PC-3 (cell line): ENCODE measurements around the gene FN3KRP. TPM values are rescaled to one million over a fixed set of nuclear protein-coding genes. Genes with fewer than 3 reads are reported as not detected.

Experiments
- ATAC-seq: fragments of 200-7000 bp; cut with Tn5 transposase; 2 replicates; pipeline ENCODE4 v1.9.1; 2020; ENCODE audit warnings: mild to moderate bottlenecking, moderate library complexity
- Bru-seq: library from RNA; stranded (reverse); fragments of 400-500 nt; gene quantifications from one replicate; lab custom pipeline; 2021; lab: Mats Ljungman, UMichigan
- BruChase-seq, 2 experiments: library from RNA; stranded (reverse); fragments of 400-500 nt; gene quantifications; one replicate each; lab custom pipeline; 2021; lab: Mats Ljungman, UMichigan
- BruUV-seq: library from RNA; stranded (reverse); fragments of 400-500 nt; replicated peaks from 2 replicates; lab custom pipeline; 2021; lab: Mats Ljungman, UMichigan
- CTCF ChIA-PET: fragments of 300-600 bp; sonication (Branson Sonifier 250); formaldehyde crosslinking; loops from one replicate; lab custom pipeline; 2022; ENCODE audit warnings: antibody characterized with exemption; lab: Charles Lee
- POLR2A ChIA-PET: fragments of 300-600 bp; sonication (Branson Sonifier 250); formaldehyde crosslinking; loops from one replicate; lab custom pipeline; 2022; ENCODE audit warnings: antibody characterized with exemption; ENCODE audit not compliant: unreplicated experiment; lab: Charles Lee
- DNase-seq: peaks from one replicate; pipeline ENCODE4 v3.0.0-alpha.2; 2015
- H2AFZ ChIP-seq: fragments of 300-600 bp; sonication (generic); 2 replicates; pipeline ENCODE4 v1.6.0; 2016; ENCODE audit warnings: antibody characterized with exemption, low read length
- H3F3A ChIP-seq: fragments of 300-600 bp; sonication (generic); one replicate; pipeline ENCODE4 v1.6.0; 2017; ENCODE audit warnings: antibody characterized with exemption, low read length, control low read depth, mild to moderate bottlenecking; ENCODE audit not compliant: unreplicated experiment
- H3K27ac ChIP-seq: fragments of 300-600 bp; sonication (generic); 2 replicates; pipeline ENCODE4 v1.5.1; 2016; ENCODE audit warnings: mild to moderate bottlenecking, low read length
- H3K27me3 ChIP-seq: fragments of 300-600 bp; sonication (generic); 2 replicates; pipeline ENCODE4 v1.6.1; 2016; ENCODE audit warnings: low read length, mixed read lengths
- H3K36me3 ChIP-seq: fragments of 300-600 bp; sonication (generic); 2 replicates; pipeline ENCODE4 v1.6.1; 2016; ENCODE audit warnings: low read depth, mixed run types, low read length, mixed read lengths
- H3K4me1 ChIP-seq: fragments of 300-600 bp; sonication (generic); 2 replicates; pipeline ENCODE4 v1.5.1; 2016; ENCODE audit warnings: low read length; ENCODE audit not compliant: insufficient read depth
- H3K4me2 ChIP-seq: fragments of 300-600 bp; sonication (generic); 2 replicates; pipeline ENCODE4 v1.6.0; 2016; ENCODE audit warnings: low read length
- H3K4me3 ChIP-seq: fragments of 300-600 bp; sonication (generic); 2 replicates; pipeline ENCODE4 v1.5.1; 2016; ENCODE audit warnings: mild to moderate bottlenecking, low read length, mixed read lengths
- H3K79me2 ChIP-seq: fragments of 300-600 bp; sonication (generic); 2 replicates; pipeline ENCODE4 v1.6.1; 2017; ENCODE audit warnings: low read length, mixed read lengths
- H3K9ac ChIP-seq: fragments of 300-600 bp; sonication (generic); 2 replicates; pipeline ENCODE4 v1.6.0; 2016; ENCODE audit warnings: mild to moderate bottlenecking, low read length
- H3K9me2 ChIP-seq: fragments of 300-600 bp; sonication (generic); replicated peaks from 2 replicates; pipeline ENCODE4 v1.6.1; 2016; ENCODE audit warnings: mixed run types, low read length, mixed read lengths
- H3K9me3 ChIP-seq: fragments of 300-600 bp; sonication (generic); 2 replicates; pipeline ENCODE4 v1.6.1; 2016; ENCODE audit warnings: low read length, mixed read lengths
- H4K20me1 ChIP-seq: fragments of 300-600 bp; sonication (generic); 2 replicates; pipeline ENCODE4 v1.6.1; 2016; ENCODE audit warnings: low read length, mixed read lengths
- EZH2 ChIP-seq: fragments of 300-600 bp; sonication (generic); IDR thresholded peaks from one replicate; pipeline ENCODE4 v1.6.1; 2017; ENCODE audit warnings: antibody characterized with exemption, mild to moderate bottlenecking, low read length; ENCODE audit not compliant: unreplicated experiment
- EZH2phosphoT487 ChIP-seq: fragments of 300-600 bp; sonication (generic); IDR thresholded peaks from 2 replicates; pipeline ENCODE4 v1.6.1; 2018; ENCODE audit warnings: mild to moderate bottlenecking, antibody characterized with exemption, low read length, borderline replicate concordance
- intact Hi-C: fragments of 100-400 bp; cut with micrococcal nuclease; formaldehyde crosslinking; loops from 2 replicates; pipeline ENCODE4 v1.9.0; 2023
- long read RNA-seq: library from polyadenylated mRNA; unstranded; transcript quantifications from one replicate; pipeline ENCODE4 v2.0.0, GENCODE V29; 2021; ENCODE audit not compliant: unreplicated experiment
- total RNA-seq: library from RNA; depleted of rRNA; stranded (reverse); fragments of >200 nt; gene quantifications from 2 replicates; pipeline ENCODE4 v1.2.3, GENCODE V29; 2014; rRNA removed
- TF ChIP-seq, protein P1 (sequence below): fragments of 300-600 bp; sonication (generic); conservative IDR thresholded peaks from 2 replicates; pipeline ENCODE4 v1.5.1; 2017; ENCODE audit warnings: antibody characterized with exemption, low read depth, mild to moderate bottlenecking, low read length

The FN3KRP gene, protein sequence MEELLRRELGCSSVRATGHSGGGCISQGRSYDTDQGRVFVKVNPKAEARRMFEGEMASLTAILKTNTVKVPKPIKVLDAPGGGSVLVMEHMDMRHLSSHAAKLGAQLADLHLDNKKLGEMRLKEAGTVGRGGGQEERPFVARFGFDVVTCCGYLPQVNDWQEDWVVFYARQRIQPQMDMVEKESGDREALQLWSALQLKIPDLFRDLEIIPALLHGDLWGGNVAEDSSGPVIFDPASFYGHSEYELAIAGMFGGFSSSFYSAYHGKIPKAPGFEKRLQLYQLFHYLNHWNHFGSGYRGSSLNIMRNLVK
- total RNA-seq (32.9 and 37.4 TPM in 2 replicates), Bru-seq, nascent RNA (percentile 64 among the genes with signal in this experiment), BruChase-seq, experiment 1, labeled RNA remaining after a 6-hour chase (percentile 76 among the genes with signal in this experiment), BruChase-seq, experiment 2, labeled RNA remaining after a 2-hour chase (percentile 70 among the genes with signal in this experiment)
- long read RNA-seq, transcript FN3KRP-201 (6 exons, 1,849 nt), result major isoform, 89 of 107 reads
- long read RNA-seq, partial matches to known transcripts, result 7 of 107 reads
- long read RNA-seq, other reads (novel, unspliced or antisense), result 8 of 107 reads

DNA sequence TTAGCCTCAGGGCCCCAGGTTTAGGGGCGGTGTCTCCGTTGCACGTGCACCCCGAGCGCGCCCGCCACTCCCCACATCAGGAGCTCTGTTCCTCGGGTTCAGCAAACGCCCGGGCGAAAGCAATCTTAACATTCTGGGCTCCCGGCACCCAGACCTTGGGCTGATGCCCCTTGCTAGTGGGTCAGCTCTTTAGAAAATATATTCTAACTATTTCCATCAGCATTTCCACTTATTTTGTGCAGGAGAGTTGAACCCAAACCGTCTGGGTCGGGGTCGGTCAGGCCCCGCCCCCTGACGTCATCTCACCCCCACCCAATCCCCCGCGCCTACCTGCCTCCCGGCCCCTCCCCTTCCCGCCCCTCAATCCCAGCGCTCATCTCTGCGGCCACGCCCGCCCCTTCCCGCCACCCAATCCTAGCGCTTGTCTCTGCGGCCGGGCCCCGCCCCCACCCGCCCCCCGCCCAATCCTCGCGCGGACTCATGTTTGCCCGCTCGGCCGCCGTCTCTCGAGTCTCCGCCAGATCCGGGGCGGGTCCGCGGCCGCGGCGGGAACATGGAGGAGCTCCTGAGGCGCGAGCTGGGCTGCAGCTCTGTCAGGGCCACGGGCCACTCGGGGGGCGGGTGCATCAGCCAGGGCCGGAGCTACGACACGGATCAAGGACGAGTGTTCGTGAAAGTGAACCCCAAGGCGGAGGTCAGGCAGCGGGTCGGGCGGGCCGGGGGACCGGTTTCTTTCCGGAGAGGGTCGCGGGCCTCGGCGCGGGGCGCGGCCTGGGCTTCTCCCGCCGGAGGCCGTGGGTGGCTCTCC is at the start of gene FN3KRP:
Gene FN3KRP (plus strand): TSS at position 504 of the 808 bp plus-strand sequence. CDS start 50 bp downstream, at position 554.
- Histone ChIP-seq H3K27ac (peak within 1 kb of the TSS; percentile 25; the same call in 1 of the 2 replicates), H3K4me1 (0 out of 2 replicates have a peak, but pooled peaks cover 8% of the 10 kb centered on the region), H3K4me3 (peak within 1 kb of the TSS; percentile 100), H3K9me3 (no peaks in the 10 kb centered on the region), H4K20me1 (peaks cover 8% of the 10 kb centered on the region), H3K27me3 (no peaks in the 10 kb centered on the region), H2AFZ (peak within 1 kb of the TSS; percentile 100), H3F3A (no peaks in the 10 kb centered on the region), H3K9me2 (no peaks in the 10 kb centered on the region), H3K9ac (peak within 1 kb of the TSS; percentile 90), H3K36me3 (peaks cover 5% of the 10 kb centered on the region), H3K79me2 (peaks cover 22% of the 10 kb centered on the region), H3K4me2 (peak within 1 kb of the TSS; percentile 100)
- CTCF ChIA-PET, result interaction anchor here (0.5 to 1.5 kb wide), 4 partner anchors 8 to 207 kb away, joined by 5 to 8 read pairs (median 7); no protein-coding TSS in a partner anchor
- POLR2A ChIA-PET, result interaction anchor here (0.6 kb wide), 1 partner anchor 608 kb away, joined by 7 read pairs; no protein-coding TSS in a partner anchor
- BruUV-seq, result no TSS peak
- intact Hi-C loops, result loop anchor here (1.0 kb wide), 1 partner anchor 18 kb away; the partner anchor contains the start of gene RAB40B
- DNase-seq (peak; percentile 89), ATAC-seq (peak; percentile 88)
- no peak for TF ChIP-seq EZH2phosphoT487
- TF ChIP-seq, protein P1, sequence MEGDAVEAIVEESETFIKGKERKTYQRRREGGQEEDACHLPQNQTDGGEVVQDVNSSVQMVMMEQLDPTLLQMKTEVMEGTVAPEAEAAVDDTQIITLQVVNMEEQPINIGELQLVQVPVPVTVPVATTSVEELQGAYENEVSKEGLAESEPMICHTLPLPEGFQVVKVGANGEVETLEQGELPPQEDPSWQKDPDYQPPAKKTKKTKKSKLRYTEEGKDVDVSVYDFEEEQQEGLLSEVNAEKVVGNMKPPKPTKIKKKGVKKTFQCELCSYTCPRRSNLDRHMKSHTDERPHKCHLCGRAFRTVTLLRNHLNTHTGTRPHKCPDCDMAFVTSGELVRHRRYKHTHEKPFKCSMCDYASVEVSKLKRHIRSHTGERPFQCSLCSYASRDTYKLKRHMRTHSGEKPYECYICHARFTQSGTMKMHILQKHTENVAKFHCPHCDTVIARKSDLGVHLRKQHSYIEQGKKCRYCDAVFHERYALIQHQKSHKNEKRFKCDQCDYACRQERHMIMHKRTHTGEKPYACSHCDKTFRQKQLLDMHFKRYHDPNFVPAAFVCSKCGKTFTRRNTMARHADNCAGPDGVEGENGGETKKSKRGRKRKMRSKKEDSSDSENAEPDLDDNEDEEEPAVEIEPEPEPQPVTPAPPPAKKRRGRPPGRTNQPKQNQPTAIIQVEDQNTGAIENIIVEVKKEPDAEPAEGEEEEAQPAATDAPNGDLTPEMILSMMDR, result no peak
- TF ChIP-seq EZH2, result no peak

DNA sequence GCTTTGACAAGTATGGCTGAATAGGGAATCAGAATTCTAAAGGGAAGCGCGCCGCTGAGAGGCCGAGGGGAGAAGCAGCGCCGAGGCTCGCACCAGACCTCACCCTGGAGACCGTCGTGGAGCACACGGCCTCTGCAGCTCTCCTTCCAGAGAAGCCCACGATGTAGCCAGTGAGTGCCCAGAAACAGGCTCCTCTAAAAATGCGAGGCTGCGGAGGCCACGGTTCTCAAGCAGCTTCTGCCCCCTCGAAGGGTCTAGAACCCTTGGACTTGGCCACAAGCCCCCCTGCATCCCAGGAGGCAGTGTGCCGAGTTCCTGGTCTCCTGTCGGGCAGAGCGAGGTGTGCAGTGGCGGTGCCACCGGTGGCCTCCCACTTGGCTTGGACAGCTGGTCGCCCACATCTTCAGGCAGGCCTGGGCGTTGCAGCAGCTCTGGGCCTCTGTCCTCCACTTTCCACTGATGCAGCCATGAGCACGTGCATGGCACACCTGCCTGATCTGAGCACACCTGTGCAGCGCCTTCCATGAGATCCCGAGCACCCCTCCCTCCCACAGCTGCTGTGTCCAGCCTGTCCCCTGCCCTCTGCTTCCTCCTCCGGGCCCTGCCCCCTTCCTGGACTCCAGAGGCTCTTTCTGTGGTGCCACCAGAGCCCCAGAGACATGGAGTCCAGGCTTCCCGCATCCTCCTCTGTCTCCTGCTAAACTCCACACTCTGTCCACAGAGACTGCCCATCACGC is 49.4 kb upstream of the FN3KRP start:
- ChIA-PET POLR2A (no interaction called here), CTCF (no interaction called here)
- Histone ChIP-seq H3K9ac (no peak overlapping the region), H2AFZ (no peak overlapping the region), H3K4me2 (no peak overlapping the region), H3K36me3 (no peaks in the 10 kb centered on the region), H3F3A (no peaks in the 10 kb centered on the region), H3K4me3 (no peak overlapping the region), H3K4me1 (no peaks in the 10 kb centered on the region), H4K20me1 (no peaks in the 10 kb centered on the region), H3K9me2 (no peaks in the 10 kb centered on the region), H3K79me2 (no peaks in the 10 kb centered on the region), H3K27ac (no peak overlapping the region), H3K27me3 (no peaks in the 10 kb centered on the region), H3K9me3 (no peaks in the 10 kb centered on the region)
- BruUV-seq, result no TSS peak
- intact Hi-C loops, result no loop called here
- ATAC-seq (no peak), DNase-seq (no peak)
- no peak for TF ChIP-seq EZH2phosphoT487
- TF ChIP-seq EZH2, result no peak
